Lower leg skin (tissue), 3 donors: Measurements from ENCODE around the gene SLC15A2.

Experiments used
- CTCF ChIP-seq, 3 donors: fragments of 450-650 bp; IDR thresholded peaks; one replicate each; pipeline ENCODE4 v1.5.1; 2016; ENCODE audit warnings: antibody characterized with exemption in 3 of 3, mild to moderate bottlenecking in 3 of 3, moderate library complexity in 2 of 3
- POLR2A ChIP-seq, 2 donors: fragments of 450-650 bp; IDR thresholded peaks; one replicate each; pipeline ENCODE4 v1.6.1; 2016 to 2017; ENCODE audit warnings: antibody characterized with exemption in 2 of 2, mild to moderate bottlenecking in 1 of 2, moderate library complexity in 1 of 2

GRCh38 chr3:121969631-121970030 is 75.4 kb downstream of the SLC15A2 start:
- TF ChIP-seq CTCF (IDR thresholded peaks at IDR 0.05) (no peak), POLR2A (IDR thresholded peaks at IDR 0.05) (no peak)
